Measurements from ENCODE around the gene AMPD2.

AMPD2 gene

GRCh38 chr1:109619576-109620400, at the start of gene AMPD2, which contains the start of gene GNAT2:
Gene AMPD2 (plus strand): TSS chr1:109619837. CDS start chr1:109621176, 1,339 bp downstream.
Gene GNAT2 (minus strand): TSS chr1:109619616. CDS start chr1:109612870, 6,746 bp downstream.
- peak; percentile 91 for DNase-seq (ENCODE audit: low spot score)

- DNase-seq (ENCODE audit: low spot score), result no peak
These were observed 49.2 kb upstream of the AMPD2 start for GRCh38 chr1:109570414-109570813.

DNA sequence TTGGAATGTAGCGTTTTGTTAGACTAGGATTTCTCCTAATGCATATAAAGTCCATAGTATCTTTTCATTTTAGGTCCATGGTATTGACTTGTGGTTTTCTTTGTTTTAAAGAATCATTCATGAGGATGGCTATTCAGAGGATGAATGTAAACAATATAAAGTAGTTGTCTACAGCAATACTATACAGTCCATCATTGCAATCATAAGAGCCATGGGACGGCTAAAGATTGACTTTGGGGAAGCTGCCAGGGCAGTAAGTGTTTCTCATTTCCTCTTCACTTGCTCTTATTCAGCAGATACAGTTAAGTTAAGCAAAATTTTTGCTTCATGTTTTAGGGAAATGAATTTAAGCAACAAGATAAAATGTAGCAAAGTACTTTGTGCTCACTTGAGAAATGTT, 45.9 kb upstream of the AMPD2 start:
- no peak for DNase-seq (ENCODE audit: low spot score)

- peak; percentile 9 for DNase-seq (ENCODE audit: low spot score)
These were observed 40.6 kb upstream of the AMPD2 start for GRCh38 chr1:109578947-109579443.

DNA sequence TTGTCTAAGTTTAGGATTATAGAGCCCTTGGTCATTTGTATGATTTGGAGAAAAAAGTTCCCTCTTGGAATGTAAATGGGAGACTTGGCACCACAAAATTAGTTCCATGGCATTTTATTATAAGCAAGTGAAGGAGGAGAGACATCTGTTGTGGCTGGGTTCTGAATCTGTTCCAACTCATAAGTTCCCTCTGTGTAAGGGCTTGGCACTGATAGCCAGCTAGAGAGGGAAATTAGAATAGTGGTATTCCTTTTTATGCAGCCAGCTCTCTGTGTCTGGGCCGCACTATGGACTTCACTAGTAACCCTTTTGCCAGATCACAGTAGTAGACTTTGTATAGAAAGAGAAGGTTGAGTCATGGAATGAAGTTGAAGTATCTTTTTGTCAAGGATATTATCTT, 40.1 kb upstream of the AMPD2 start:
- peak; percentile 35 for DNase-seq (ENCODE audit: low spot score)

- DNase-seq (ENCODE audit: low spot score), result no peak
These were observed 37.6 kb upstream of the AMPD2 start for GRCh38 chr1:109582021-109582420.

DNA sequence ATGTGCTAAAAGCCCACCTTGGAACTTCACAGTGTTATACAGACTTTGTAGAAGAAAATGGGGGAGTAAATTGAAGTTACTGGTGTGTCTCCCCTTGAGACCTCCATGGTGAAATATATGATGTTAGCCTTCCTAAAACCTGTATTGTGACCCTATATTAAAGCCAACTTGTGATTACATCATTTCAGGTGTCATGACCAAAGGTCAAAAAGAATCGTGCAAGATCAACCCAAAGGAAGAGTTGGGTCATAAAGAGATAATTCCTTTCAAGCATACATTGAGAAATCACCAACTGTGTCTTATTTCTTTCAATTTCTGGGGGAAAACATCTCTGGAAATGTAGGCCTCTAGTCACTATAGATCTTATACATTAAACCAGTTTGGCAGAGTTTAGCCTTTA, 34.9 kb upstream of the AMPD2 start:
- no peak for DNase-seq (ENCODE audit: low spot score)

GRCh38 chr1:109586055-109586454, 33.6 kb upstream of the AMPD2 start:
- no peak for DNase-seq (ENCODE audit: low spot score)

DNA sequence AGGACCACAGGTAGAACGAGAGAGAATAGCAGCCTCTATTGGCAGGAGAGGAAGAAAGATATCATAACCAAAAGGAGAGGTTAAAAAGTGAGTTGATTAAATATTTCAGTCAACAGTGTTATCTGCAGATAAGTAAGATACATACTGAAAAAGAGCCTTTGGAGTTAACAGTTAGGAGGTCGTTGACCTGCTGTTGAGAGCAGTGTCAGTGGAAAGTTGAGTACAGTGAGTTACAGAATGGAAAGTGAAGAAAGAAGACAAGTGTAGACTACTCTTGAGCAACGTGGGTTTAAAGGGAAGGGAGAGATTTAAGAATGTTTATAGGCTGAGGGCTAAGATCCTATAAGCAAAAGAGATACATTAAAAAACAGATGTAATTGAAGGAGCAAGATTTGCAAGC, 30.5 kb upstream of the AMPD2 start:
- no peak for DNase-seq (ENCODE audit: low spot score)

GRCh38 chr1:109589679-109590078, 30.0 kb upstream of the AMPD2 start:
- DNase-seq (ENCODE audit: low spot score), result no peak

DNA sequence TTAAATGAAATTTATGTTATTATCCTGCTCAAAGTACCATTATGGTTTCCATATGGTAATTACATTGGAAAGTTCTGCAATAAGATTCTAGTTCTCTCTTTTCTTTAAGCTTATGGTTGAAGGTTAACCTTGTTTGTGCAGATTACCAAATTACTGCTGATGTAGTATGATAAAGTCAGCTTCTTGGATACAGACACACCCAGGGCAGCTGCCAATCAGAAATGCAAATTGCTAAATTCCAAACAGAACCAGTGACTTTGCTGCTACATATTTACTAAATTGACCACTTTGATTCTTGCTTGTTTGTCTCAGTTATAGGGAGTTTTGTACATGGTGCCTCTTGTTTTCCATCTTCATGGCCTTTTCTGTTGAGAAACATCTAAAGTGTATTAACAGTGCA, 26.7 kb upstream of the AMPD2 start:
- no peak for DNase-seq (ENCODE audit: low spot score)

DNA sequence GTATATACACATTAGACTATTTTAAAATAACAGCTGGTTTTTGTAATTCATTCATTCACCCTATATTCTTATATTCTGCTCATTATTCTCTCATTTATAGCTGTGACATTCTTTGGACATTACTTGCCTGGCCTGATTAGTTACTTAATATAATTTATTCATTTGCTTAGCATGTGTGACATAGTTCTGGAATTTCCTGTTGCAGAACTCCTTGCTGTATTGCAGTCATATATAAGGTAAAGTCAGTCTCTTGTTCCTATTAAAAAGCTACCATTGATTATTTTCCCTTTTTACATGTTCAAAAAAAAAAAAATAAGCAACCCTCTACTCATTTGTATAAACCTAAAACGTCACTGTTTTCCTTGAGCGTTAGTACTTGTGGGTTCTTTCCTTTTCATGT, 24.1 kb upstream of the AMPD2 start:
- DNase-seq (ENCODE audit: low spot score), result no peak

GRCh38 chr1:109598156-109598555, 21.5 kb upstream of the AMPD2 start:
- no peak for DNase-seq (ENCODE audit: low spot score)

DNA sequence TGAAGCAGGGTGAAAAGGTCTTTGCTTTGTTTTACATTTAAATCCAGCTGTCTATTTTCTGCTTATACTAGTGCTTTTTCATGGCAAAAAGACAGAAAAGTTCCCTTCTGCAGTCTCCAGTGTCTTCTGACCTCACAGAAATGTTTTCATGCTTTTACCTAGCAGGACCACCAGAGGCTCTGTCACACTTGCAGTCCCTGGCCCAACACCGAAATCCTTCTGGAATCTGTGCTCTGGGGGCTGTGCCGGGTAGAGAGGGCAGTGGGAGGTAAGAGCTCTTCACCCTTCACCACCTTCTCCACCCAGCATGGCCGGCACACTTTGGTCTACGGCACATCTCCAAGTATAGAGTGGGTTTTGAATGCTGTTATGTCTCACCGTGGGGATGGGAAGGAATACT, 21.0 kb upstream of the AMPD2 start:
- no peak for DNase-seq (ENCODE audit: low spot score)

- DNase-seq (ENCODE audit: low spot score), result no peak
These were observed 16.4 kb upstream of the AMPD2 start for GRCh38 chr1:109603229-109603628.

- no peak for DNase-seq (ENCODE audit: low spot score)
These were observed 14.3 kb upstream of the AMPD2 start for GRCh38 chr1:109605381-109605780.

DNA sequence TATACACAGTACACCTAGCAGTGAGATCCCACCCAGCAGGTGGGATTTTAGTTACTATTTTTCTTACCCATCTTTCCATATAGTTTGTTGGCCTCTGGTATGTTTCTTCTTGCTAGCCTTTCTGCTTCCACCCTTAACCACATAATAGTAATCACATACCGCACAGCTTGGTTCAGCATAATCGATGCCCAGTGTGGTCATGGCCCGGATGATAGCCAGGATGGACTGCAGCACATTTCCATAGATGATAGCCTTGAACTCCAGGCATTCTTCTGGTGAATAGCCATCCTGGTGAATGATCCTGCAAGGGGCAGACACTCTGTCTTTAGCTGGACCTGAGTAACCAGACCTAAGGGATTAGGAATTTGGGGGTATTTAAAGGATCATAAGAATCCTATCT, 9.8 kb upstream of the AMPD2 start:
- DNase-seq (ENCODE audit: low spot score), result no peak

DNA sequence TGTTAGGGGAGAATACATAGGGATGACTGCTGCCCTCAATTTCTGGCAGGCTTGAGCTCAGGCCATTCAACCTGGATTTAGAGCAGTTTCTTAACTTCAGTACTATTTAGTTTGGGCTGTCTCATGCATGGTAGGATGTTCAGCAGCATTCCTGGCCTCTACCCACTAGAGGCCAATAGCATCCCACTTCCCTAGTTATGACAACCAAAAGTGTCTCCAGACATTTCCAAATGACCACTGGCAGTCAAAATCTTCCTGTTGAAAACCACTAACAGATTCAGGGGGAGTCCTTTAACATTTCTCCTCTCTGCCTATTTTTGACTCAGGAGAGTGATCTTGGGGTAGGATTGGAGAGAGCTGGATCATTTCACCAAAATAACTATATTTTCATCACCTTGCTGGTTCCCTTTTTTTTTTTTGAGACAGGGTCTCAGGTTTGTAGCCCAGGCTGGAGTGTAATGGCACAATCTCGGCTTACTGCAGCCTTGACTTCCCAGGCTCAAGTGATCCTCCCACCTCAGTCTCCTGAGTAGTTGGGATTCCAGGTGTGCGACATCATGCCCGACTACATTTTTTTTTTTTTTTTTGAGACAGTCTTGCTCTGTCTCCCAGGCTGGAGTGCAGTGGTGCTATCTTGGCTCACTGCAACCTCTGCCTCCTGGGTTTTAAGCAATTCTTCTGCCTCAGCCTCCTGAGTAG, 8.9 kb upstream of the AMPD2 start:
- DNase-seq (ENCODE audit: low spot score), result no peak

DNA sequence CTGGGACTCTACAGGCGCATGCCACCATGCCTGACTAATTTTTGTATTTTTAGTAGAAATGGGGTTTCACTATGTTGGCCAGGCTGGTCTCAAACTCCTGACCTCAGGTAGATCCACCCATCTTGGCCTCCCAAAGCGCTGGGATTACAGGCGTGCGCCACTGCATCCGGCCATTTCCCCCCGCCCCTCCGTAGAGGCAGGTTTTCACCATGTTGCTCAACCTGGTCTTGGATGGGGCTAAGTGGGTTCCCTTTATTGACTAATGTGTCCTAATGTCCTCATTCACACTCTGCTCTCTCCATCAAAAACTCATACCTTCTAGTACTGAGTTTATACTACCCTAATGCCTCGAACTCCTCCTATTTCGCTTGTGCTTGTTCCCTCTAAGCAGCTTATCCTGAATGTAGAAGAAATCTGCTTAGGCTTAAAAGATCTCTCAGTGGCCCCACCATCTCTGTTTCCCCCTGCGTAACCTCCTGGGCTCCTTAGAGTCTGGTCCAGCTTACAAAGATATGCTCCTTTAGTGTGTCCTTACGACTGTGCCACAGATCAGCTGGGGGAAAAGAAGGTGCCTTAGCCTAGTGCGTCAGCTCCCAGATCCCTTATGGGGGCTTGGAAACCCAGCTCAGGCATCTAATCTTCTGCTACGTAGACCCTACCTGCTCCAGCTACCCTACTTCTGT, 8.2 kb upstream of the AMPD2 start:
- no peak for DNase-seq (ENCODE audit: low spot score)

GRCh38 chr1:109613361-109614147, 6.1 kb upstream of the AMPD2 start:
- DNase-seq (ENCODE audit: low spot score), result no peak

GRCh38 chr1:109615879-109616278, 3.8 kb upstream of the AMPD2 start:
- DNase-seq (ENCODE audit: low spot score), result no peak

DNA sequence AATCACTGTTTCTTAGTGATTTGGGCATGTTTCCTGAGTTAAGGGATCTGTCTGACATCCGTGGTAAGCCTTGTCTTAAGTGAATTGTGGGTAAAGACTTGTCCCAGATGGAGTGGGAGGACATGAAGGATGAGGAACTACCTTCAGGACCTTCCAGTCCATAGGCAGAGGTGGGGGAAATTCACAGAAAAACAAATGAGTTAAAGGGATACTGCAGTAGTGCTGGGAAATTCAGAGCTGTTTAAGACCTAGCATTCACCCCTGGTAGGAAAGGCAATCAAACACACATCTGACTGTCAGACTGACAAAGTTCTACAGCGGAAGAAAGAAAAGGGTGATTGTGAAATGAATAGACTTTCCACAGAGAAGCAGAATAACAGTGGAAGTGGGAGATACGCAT, 3.2 kb upstream of the AMPD2 start:
- DNase-seq (ENCODE audit: low spot score), result no peak
